Measurements from ENCODE around the gene ADAMTS2.

Gene ADAMTS2

DNA sequence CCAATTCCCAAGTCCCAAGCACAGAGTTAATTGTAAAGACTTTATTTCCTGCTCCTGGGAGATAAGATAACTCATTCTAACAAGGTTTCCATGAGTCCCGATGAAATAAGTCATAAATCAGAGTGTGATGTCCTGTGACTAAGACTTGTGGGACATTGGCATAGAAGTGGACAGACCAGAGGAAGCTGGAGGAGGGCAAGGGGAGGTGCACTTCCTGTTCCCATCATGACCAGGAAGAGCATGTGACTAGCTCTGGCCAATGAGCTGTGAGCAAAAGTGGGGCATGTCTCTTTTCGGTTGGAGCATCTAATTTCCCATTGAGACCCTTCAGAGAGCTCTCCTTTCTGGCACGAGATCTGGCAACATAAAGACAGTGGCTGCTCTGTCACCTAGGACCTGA, 184.7 kb downstream of the ADAMTS2 start:
- no peak for DNase-seq (ENCODE audit: low spot score)

GRCh38 chr5:179158556-179158955, 186.7 kb downstream of the ADAMTS2 start:
- DNase-seq (ENCODE audit: low spot score) = no peak

DNA sequence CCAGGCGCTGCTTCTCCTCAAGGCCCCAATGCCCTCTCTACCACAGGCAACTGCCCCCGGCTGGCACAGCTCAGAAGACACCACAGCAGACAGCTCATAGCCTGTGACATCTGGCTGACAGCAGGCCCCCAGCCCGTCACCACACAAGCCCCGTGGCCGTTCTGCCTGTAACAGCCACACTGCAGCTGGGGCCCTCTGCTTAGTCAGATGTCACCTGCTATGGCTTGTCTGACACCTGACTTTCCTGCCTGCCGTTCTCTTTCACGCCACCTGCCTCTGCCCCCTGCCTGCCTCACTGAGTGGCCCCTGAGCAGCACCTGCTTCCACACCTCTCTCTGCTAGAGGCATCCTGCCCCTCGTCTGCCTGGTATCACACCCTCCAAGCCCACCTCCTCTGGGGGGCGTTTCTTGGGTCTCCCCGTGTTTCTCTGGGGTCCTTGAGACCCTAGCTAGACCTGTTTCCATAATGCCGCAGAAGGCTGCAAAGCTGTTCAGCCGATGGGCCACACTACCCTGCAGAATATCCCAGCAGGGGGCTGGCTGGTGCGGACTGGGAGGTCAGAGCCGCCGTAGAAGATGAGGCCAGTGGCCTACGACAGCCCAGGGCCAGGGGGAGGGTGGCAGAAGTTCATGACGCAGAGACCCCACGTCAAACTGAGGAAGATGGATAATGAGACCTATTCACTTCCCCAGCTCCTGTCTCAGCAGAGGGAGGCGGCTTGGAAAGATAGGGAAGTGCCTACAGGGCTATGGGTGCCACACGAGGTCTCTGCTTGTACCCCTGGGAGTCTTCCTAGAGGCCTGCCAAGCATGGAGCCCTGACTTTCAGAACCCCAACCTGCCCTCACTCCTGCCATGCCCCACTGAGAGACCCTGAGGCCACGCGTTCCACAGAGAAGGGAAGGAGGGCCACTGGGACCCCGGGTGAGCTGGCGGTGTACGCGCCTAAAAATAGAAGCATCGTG, 190.0 kb downstream of the ADAMTS2 start:
- no peak for DNase-seq (ENCODE audit: low spot score)

GRCh38 chr5:179154346-179154990, 190.8 kb downstream of the ADAMTS2 start:
- DNase-seq (ENCODE audit: low spot score) = no peak

- DNase-seq (ENCODE audit: low spot score) = no peak
These were observed 191.3 kb downstream of the ADAMTS2 start for GRCh38 chr5:179153921-179154345.

- DNase-seq (ENCODE audit: low spot score) = no peak
These were observed 191.8 kb downstream of the ADAMTS2 start for GRCh38 chr5:179153341-179153901.

- DNase-seq (ENCODE audit: low spot score) = no peak
These were observed 192.3 kb downstream of the ADAMTS2 start for GRCh38 chr5:179152941-179153340.

- DNase-seq (ENCODE audit: low spot score) = no peak
These were observed 192.9 kb downstream of the ADAMTS2 start for GRCh38 chr5:179152144-179152895.

DNA sequence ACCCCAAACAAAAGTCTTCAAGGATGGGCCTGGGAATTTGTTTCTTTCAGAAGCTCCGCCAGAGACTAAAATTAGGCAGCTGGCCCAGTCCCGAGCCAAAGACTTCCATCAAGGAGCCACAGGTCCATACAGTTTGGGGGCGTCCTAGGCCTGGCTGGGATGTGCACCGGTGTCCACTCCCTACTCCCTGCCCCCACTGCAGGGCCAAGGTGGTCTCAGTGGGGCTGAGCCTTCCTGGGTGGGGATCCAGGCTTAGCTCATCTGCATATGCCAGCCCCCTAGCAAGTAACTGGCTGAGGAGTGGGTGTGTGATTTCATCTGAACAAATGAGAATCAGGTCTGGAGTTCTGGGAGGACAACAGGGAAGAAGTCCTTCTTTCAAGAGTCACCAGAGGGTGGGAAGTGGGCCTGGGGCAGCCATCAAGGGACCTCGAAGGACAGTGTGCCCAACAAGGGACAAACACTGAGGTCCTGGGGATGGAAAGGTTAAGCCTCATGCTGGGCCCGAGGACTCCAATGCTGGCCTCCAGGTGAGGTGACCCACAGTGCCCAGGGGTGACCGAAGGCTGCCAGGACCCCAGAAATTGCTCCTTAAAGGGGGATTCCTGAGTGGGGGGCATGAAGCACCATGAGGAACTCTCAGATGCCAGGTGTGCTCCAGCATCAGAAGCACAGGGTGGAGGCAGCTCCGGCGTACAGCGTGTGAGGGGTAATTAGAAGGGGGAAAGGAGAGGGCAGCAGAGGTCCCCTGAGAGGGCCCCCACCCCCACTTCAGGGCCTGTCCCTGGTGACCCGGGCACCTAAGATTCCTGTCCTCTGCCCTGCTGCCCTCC, 193.8 kb downstream of the ADAMTS2 start:
- no peak for DNase-seq (ENCODE audit: low spot score)

DNA sequence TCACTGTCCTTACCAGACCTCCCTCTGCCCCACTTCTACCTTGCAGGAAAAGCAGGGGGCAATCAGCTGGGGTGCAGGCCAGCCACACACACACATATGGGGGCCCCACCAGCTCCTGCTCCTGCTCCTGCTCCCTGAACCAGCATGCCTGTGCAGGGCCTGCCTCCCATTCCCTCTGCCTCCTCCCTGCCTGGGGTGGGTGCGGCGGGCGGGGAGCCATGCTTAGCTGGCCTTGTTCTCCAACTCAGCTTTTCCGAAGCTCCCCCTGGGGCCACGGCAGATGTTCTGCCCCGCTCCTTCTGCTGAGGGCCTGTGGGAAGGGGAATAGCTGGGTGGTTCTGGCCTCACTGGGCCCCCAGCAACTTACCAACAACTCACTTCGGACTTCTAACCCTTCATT, 195.2 kb downstream of the ADAMTS2 start:
- no peak for DNase-seq (ENCODE audit: low spot score)

DNA sequence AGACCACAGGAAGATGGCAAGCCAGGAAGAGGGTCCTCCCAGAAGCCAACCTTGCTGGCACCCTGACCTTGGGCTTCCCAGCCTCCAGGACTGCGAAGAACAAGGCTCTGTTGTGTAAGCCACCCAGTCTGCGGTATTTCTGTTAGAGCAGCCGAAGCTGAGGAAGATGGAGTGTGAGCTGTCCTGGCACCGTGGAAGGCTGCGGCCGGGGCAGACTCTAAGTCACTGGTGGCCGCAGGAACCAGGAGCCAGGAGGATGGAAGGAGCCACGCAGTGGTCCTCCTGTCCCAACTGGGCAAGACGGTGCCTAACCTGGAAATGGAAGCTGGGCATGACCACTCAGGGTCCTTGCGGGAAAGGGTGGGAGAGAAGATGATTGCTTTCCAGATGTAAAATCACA, 196.0 kb downstream of the ADAMTS2 start:
- DNase-seq (ENCODE audit: low spot score) = no peak

GRCh38 chr5:179148703-179149170, 196.5 kb downstream of the ADAMTS2 start:
- DNase-seq (ENCODE audit: low spot score) = no peak

DNA sequence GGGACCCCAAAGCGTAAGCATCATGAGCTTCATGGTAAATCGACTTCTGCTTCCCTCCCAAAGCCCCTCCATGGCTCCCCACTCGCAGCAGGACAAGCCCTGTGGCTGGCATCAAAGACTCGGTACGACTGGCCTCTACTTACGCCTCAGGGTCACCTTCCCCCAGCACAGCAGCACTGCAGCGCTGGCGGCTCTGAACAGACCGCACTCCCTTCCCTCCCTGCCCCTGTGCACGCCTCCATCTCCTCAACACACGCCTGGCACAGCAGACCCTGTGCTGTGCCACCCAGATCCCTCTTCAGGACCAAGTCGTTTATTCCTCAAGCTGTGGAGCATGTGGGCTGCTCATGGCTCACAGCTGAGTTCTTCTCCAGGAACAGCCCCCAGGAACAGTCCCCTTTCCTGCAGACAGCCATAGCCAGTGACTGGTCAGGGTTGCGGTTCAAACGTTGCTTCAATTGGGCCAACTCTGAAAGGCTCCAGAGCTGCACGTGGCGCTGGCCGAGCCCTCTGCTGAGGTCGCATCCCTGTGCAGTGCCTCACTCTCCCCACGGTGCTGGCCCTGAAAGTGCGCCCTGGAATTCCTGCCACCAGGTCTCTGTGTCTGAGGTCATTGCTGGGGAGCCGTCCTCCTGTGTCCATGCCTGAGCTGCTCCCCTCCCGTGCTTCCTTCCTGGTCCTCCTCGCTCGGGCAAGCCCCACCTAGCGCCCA, 197.1 kb downstream of the ADAMTS2 start:
- DNase-seq (ENCODE audit: low spot score) = no peak

- no peak for DNase-seq (ENCODE audit: low spot score)
These were observed 199.0 kb downstream of the ADAMTS2 start for GRCh38 chr5:179146277-179146676.

GRCh38 chr5:179143446-179143845, 201.8 kb downstream of the ADAMTS2 start:
- DNase-seq (ENCODE audit: low spot score) = peak; percentile 77

- DNase-seq (ENCODE audit: low spot score) = no peak
These were observed 202.6 kb downstream of the ADAMTS2 start for GRCh38 chr5:179142434-179143198.

- no peak for DNase-seq (ENCODE audit: low spot score)
These were observed 203.4 kb downstream of the ADAMTS2 start for GRCh38 chr5:179141867-179142266.

DNA sequence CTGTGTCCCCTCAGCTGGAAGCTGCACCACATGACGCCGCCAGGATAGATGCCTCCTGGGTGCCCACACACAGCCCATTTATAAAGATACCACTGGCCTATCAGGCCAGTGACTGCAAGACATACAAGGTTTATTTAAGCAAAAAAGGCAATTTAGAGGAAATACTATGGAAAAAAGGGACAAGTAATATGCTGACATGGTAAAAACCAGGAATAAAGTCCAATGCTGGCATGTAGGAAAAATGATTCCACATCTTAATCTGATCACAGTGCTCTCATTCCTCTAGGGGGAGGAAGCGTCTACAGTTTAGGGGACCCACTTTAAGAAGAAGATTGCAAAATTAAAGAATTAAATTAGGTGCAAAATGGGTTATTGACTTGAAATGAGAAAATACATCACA, 205.0 kb downstream of the ADAMTS2 start:
- DNase-seq (ENCODE audit: low spot score) = no peak

DNA sequence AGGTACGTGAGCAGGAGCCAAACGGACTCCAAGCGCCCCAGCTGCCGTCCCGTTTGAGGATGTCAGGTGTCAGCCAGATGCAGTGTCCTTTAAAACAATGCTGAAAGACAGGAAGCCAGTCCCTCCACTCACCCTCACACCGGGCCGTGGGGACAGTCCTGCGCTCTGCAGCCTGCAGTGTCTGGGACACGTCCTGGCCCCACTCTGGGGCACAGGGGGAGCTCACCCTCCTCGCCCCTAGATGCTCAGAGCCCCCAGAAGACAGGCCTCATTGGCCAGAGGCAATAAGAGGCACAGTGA, 205.4 kb downstream of the ADAMTS2 start:
- DNase-seq (ENCODE audit: low spot score) = no peak
